Neuronal stem cell (in vitro differentiated cells): ENCODE measurements around the gene MSH2.

Experiments
- DNase-seq: peaks from one replicate; pipeline ENCODE4 v3.0.0-alpha.2; 2013; ENCODE audit warnings: low spot score
- H2AFZ ChIP-seq: one replicate; pipeline ENCODE4 v1.6.1; 2013; ENCODE audit warnings: mild to moderate bottlenecking, low read length, inconsistent platforms
- H2AK5ac ChIP-seq: 2 replicates; pipeline ENCODE4 v1.6.1; 2013; ENCODE audit warnings: low read depth, mild to moderate bottlenecking, inconsistent platforms, low read length, moderate library complexity, mixed read lengths
- H2BK120ac ChIP-seq: 2 replicates; pipeline ENCODE4 v1.6.1; 2013; ENCODE audit warnings: low read depth, mild to moderate bottlenecking, inconsistent platforms, low read length, moderate library complexity, mixed read lengths
- H2BK12ac ChIP-seq: one replicate; pipeline ENCODE4 v1.6.1; 2013; ENCODE audit warnings: low read length, inconsistent platforms
- H2BK15ac ChIP-seq: 2 replicates; pipeline ENCODE4 v1.6.1; 2013; ENCODE audit warnings: mild to moderate bottlenecking, low read length, inconsistent platforms, mixed read lengths
- H2BK5ac ChIP-seq: one replicate; pipeline ENCODE4 v1.6.1; 2013; ENCODE audit warnings: inconsistent platforms, mild to moderate bottlenecking, low read length, moderate library complexity
- H3K14ac ChIP-seq: one replicate; pipeline ENCODE4 v1.6.1; 2013; ENCODE audit warnings: low read length, inconsistent platforms
- H3K18ac ChIP-seq: 2 replicates; pipeline ENCODE4 v1.6.1; 2013; ENCODE audit warnings: low read length, inconsistent platforms
- H3K23ac ChIP-seq: 2 replicates; pipeline ENCODE4 v1.6.1; 2013; ENCODE audit warnings: low read depth, mild to moderate bottlenecking, mixed read lengths, low read length, inconsistent platforms; ENCODE audit not compliant: poor library complexity
- H3K27ac ChIP-seq: replicated peaks from 3 replicates; pipeline ENCODE4 v1.5.1; 2013; ENCODE audit warnings: low read length, inconsistent platforms
- H3K27me3 ChIP-seq, 3 experiments: 2 replicates each; pipeline ENCODE4 v1.6.1; 2013; ENCODE audit warnings: low read length in 3 of 3, mild to moderate bottlenecking in 2 of 3, inconsistent platforms in 1 of 3, low read depth in 1 of 3, mixed read lengths in 1 of 3, moderate library complexity in 1 of 3; ENCODE audit not compliant: control insufficient read depth in 3 of 3, insufficient read depth in 3 of 3
- H3K36me3 ChIP-seq, 2 donors: replicated peaks in 1 of 2; 2 replicates each; pipeline ENCODE4 v1.6.1; 2013; ENCODE audit warnings: low read length in 2 of 2; ENCODE audit not compliant: control insufficient read depth in 2 of 2, insufficient read depth in 2 of 2
- H3K4ac ChIP-seq: 2 replicates; pipeline ENCODE4 v1.6.1; 2013; ENCODE audit warnings: inconsistent platforms, mild to moderate bottlenecking, low read length, moderate library complexity
- H3K4me1 ChIP-seq, 2 donors: 1 replicate in 1 of 2; 2 replicates in 1 of 2; pipeline ENCODE4 v1.6.1; 2013; ENCODE audit warnings: low read length in 2 of 2, low read depth in 1 of 2; ENCODE audit not compliant: control insufficient read depth in 2 of 2, insufficient read depth in 1 of 2
- H3K4me2 ChIP-seq: one replicate; pipeline ENCODE4 v1.6.1; 2013; ENCODE audit warnings: mild to moderate bottlenecking, low read length, inconsistent platforms; ENCODE audit not compliant: insufficient read depth, poor library complexity, severe bottlenecking
- H3K4me3 ChIP-seq, 2 donors: 2 replicates each; pipeline ENCODE4 v1.5.1; 2013; ENCODE audit warnings: low read length in 2 of 2, mild to moderate bottlenecking in 2 of 2, inconsistent platforms in 1 of 2, moderate library complexity in 1 of 2
- H3K79me1 ChIP-seq: one replicate; pipeline ENCODE4 v1.6.1; 2013; ENCODE audit warnings: low read depth, mild to moderate bottlenecking, inconsistent platforms, low read length, moderate library complexity
- H3K9ac ChIP-seq: one replicate; pipeline ENCODE4 v1.6.1; 2013; ENCODE audit warnings: mild to moderate bottlenecking, low read depth, low read length, inconsistent platforms; ENCODE audit not compliant: poor library complexity
- H3K9me3 ChIP-seq, 2 donors: replicated peaks in 1 of 2; 2 replicates each; pipeline versions ENCODE3 to v1.6.1; 2013; ENCODE audit warnings: low read length in 2 of 2, mild to moderate bottlenecking in 2 of 2, inconsistent platforms in 1 of 2, low read depth in 1 of 2, mixed read lengths in 1 of 2, moderate library complexity in 1 of 2; ENCODE audit not compliant: control insufficient read depth in 2 of 2, insufficient read depth in 1 of 2
- H4K8ac ChIP-seq: one replicate; pipeline ENCODE4 v1.6.1; 2013; ENCODE audit warnings: low read depth, mild to moderate bottlenecking, inconsistent platforms, low read length, moderate library complexity
- H4K91ac ChIP-seq: one replicate; pipeline ENCODE4 v1.6.1; 2013; ENCODE audit warnings: low read length, low read depth, mild to moderate bottlenecking, inconsistent platforms; ENCODE audit not compliant: poor library complexity
- WGBS, 2 donors: extraction: QIAGEN DNeasy Blood & Tissue Kit; methylation state at CpG; one replicate each; pipeline ENCODE4 v1.1.7; 2013; ENCODE audit warnings: missing lambda C conversion rate in 2 of 2, mixed read lengths in 1 of 2; ENCODE audit not compliant: insufficient read length in 2 of 2, insufficient replicate concordance in 1 of 2; ENCODE audit errors: extremely low coverage in 2 of 2; 5-methylcytosine and 5-hydroxymethylcytosine counted together

Gene MSH2

GRCh38 chr2:47519147-47519537 is 116.2 kb downstream of the MSH2 start:
- Histone ChIP-seq H3K4me1 (peaks cover 11 to 28% of the 10 kb centered on the region in 2 donors), H3K14ac (no peak overlapping the region), H3K18ac (peak overlapping the region; percentile 46), H3K23ac (no peak overlapping the region), H2BK120ac (no peak overlapping the region), H3K79me1 (no peaks in the 10 kb centered on the region), H4K8ac (no peak overlapping the region), H2BK5ac (no peak overlapping the region), H4K91ac (no peak overlapping the region), H3K9me3 (no peaks in the 10 kb centered on the region), H3K36me3 (peaks cover 6 to 42% of the 10 kb centered on the region in 2 donors), H3K27ac (no peak overlapping the region), H3K4me3 (no peak overlapping the region), H3K4me2 (no peak overlapping the region), H2AK5ac (no peak overlapping the region), H3K9ac (no peak overlapping the region), H2BK15ac (no peak overlapping the region), H2AFZ (no peak overlapping the region), H2BK12ac (peak overlapping the region; percentile 46), H3K27me3 (no peaks in the 10 kb centered on the region), H3K4ac (no peak overlapping the region)
- DNase-seq, result no peak
- WGBS, 2 donors, result no CpG with 5 or more reads among the region's 9 CpGs

GRCh38 chr2:47519604-47520301 is 116.8 kb downstream of the MSH2 start:
- Histone ChIP-seq H2BK120ac (no peak overlapping the region), H2AFZ (no peak overlapping the region), H3K18ac (no peak overlapping the region), H2AK5ac (no peak overlapping the region), H3K9ac (no peak overlapping the region), H4K91ac (no peak overlapping the region), H3K27ac (no peak overlapping the region), H3K4me2 (no peak overlapping the region), H3K23ac (no peak overlapping the region), H3K4me3 (no peak overlapping the region), H3K36me3 (peaks cover 6 to 42% of the 10 kb centered on the region in 2 donors), H2BK12ac (no peak overlapping the region), H3K27me3 (no peaks in the 10 kb centered on the region), H3K4me1 (peaks cover 11 to 27% of the 10 kb centered on the region in 2 donors), H3K4ac (no peak overlapping the region), H3K14ac (no peak overlapping the region), H3K79me1 (no peaks in the 10 kb centered on the region), H2BK5ac (no peak overlapping the region), H4K8ac (no peak overlapping the region), H2BK15ac (no peak overlapping the region), H3K9me3 (no peaks in the 10 kb centered on the region)
- no CpG with 5 or more reads among the region's 9 CpGs for WGBS, 2 donors
- DNase-seq, result no peak

- peaks cover 11 to 27% of the 10 kb centered on the region in 2 donors for H3K4me1 ChIP-seq
- no peaks in the 10 kb centered on the region for H3K79me1 ChIP-seq
- no peak overlapping the region for H2BK12ac ChIP-seq
- H4K91ac ChIP-seq, result no peak overlapping the region
- H2AK5ac ChIP-seq, result no peak overlapping the region
- peaks cover 6 to 45% of the 10 kb centered on the region in 2 donors for H3K36me3 ChIP-seq
- no peaks in the 10 kb centered on the region for H3K27me3 ChIP-seq
- H3K9me3 ChIP-seq, result no peaks in the 10 kb centered on the region
- no peak overlapping the region for H2BK120ac ChIP-seq
- no peak overlapping the region for H2BK5ac ChIP-seq
- no peak overlapping the region for H3K18ac ChIP-seq
- H3K23ac ChIP-seq, result no peak overlapping the region
- WGBS, 2 donors, result no CpG with 5 or more reads among the region's 8 CpGs
- H3K9ac ChIP-seq, result no peak overlapping the region
- no peak overlapping the region for H3K27ac ChIP-seq
- H3K14ac ChIP-seq, result no peak overlapping the region
- H3K4ac ChIP-seq, result no peak overlapping the region
- no peak overlapping the region for H3K4me3 ChIP-seq
- H2BK15ac ChIP-seq, result no peak overlapping the region
- no peak overlapping the region for H4K8ac ChIP-seq
- no peak overlapping the region for H3K4me2 ChIP-seq
- H2AFZ ChIP-seq, result no peak overlapping the region
- no peak for DNase-seq
Observed at GRCh38 chr2:47520302-47520630, 117.3 kb downstream of the MSH2 start.

GRCh38 chr2:47520825-47521665 is 118.1 kb downstream of the MSH2 start:
- H2BK120ac ChIP-seq, result no peak overlapping the region
- H3K27ac ChIP-seq, result no peak overlapping the region
- H2AFZ ChIP-seq, result no peak overlapping the region
- peak overlapping the region; percentile 48 for H2BK5ac ChIP-seq
- no peak overlapping the region for H2BK15ac ChIP-seq
- H3K9me3 ChIP-seq, result no peaks in the 10 kb centered on the region
- H3K27me3 ChIP-seq, result no peaks in the 10 kb centered on the region
- H3K36me3 ChIP-seq, result peaks cover 6 to 45% of the 10 kb centered on the region in 2 donors
- H3K14ac ChIP-seq, result no peak overlapping the region
- no peak overlapping the region for H3K9ac ChIP-seq
- no peak overlapping the region for H4K8ac ChIP-seq
- H4K91ac ChIP-seq, result no peak overlapping the region
- no peak overlapping the region for H3K4me2 ChIP-seq
- H2AK5ac ChIP-seq, result peak overlapping the region; percentile 77
- H3K18ac ChIP-seq, result no peak overlapping the region
- H3K23ac ChIP-seq, result peak overlapping the region; percentile 71
- H3K4me1 ChIP-seq, result peaks cover 11 to 23% of the 10 kb centered on the region in 2 donors
- no peak overlapping the region for H3K4ac ChIP-seq
- DNase-seq, result no peak
- WGBS, 2 donors, result no CpG with 5 or more reads among the region's 97 CpGs
- H2BK12ac ChIP-seq, result no peak overlapping the region
- H3K79me1 ChIP-seq, result no peaks in the 10 kb centered on the region
- peak overlapping the region in 1 of 2 donors; percentile 0 for H3K4me3 ChIP-seq
